ENCODE results near the gene FOXJ3.

The FOXJ3 gene

DNA sequence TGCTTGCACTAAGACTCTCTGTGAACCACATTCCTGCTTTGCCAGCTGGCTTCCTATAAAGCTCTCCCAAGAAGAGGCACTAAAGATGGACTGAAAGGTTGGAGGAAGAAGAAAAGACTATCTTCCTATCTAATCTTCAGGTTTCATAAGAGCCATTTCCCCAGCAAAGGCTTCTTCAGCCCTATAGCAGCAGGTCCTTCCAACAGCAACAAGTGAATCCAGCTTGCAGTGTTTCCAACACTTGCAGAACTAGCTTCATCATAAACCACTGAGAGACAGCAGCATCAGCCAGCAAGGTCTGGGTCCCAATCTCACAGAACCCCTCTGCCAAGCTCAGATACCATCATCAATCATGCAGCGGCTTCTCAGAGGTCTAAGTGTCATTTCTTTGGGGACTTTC lies 28.1 kb downstream of the FOXJ3 start:
- no peak for DNase-seq

DNA sequence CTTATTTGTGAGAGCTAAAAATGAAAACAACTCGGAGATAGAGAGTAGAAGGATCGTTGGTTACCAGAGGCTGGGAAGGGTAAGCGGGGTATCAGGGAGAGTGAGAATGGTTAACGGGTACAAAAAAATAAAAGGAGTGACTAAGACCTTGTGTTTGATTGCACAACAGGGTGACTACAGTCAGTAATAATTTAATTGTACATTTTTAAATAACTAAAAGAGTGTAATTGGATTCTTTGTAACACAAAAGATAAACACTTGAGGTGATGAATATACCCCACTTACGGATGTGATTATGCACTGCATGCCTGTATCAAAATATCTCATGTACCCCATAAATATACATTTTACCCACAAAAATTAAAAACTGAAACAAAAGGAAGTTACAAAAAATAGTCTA lies 29.4 kb downstream of the FOXJ3 start:
- DNase-seq, result no peak

DNA sequence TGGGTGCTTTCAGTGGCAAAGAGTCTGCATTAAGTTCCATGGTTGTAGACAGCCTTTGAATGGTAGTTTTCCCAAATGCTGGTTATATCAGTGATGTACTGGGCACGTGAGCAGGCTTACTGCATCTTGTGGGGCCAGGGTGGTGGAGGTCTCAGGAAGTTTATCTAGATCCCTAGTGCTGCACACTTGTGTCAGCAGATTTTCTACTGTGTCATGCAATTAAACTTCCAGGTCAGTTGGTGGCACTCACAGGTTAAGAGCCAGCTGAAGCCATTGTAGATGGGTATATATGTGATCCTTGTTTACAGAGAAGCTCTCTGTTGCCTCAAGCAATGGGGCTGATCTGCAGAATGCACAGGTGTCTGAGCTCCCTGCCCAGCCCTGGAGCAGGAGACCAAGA lies 33.0 kb downstream of the FOXJ3 start:
- no peak for DNase-seq

DNA sequence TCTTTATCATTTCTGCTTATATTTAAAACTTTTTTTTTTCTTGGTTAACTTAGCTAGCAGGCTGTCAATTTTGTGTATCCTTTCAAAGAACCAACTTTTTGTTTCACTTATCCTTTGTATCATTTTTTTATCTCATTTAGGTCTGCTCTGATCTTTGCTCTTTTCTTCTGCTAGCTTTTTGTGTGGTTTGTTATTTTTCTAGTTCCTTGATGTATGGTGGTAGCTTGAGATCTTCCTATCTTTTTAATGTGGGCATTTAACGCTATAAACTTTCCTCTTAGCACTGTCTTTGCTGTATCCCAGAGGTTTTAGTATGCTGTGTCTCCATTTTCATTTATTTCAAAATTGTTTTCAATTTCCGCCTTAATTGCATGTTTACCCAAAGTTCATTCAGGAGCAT lies 36.5 kb downstream of the FOXJ3 start:
- DNase-seq, result no peak

DNA sequence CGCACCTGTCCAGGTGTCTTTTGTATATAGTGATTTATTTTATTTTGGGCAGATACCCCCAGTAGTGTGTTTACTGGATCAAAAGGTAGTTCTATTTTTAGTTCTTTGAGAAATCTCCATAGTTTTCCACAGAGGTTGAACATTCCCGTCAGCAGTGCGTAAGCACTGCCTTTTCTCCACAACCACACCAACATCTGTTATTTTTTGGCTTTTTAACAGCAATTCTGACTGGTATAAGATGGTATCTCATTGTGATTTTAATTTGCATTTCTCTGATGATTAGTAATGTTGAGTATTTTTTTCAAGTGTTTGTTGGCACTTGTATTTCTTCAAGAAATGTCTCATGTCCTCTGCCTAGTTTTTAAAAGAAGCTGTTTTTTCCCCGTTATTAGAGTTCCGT lies 39.2 kb downstream of the FOXJ3 start:
- no peak for DNase-seq

DNA sequence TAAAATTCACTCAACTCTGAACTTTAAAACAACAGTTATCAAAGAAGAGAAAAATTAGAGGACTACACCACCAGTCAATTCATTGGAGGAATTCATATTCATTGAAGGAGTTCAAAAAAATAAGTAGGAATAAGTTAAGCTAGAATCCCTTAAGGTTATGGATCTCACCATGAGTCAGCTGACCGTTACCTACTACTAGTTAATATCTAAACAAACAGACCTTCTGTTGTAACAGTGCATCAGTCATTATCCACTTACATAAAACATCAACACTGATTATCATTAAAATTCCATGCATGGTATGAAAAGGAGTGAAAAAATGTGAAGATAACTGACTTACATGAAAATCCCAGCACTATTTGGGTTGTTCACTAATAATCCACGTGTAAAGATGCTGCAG lies 44.9 kb downstream of the FOXJ3 start:
- DNase-seq, result no peak

DNA sequence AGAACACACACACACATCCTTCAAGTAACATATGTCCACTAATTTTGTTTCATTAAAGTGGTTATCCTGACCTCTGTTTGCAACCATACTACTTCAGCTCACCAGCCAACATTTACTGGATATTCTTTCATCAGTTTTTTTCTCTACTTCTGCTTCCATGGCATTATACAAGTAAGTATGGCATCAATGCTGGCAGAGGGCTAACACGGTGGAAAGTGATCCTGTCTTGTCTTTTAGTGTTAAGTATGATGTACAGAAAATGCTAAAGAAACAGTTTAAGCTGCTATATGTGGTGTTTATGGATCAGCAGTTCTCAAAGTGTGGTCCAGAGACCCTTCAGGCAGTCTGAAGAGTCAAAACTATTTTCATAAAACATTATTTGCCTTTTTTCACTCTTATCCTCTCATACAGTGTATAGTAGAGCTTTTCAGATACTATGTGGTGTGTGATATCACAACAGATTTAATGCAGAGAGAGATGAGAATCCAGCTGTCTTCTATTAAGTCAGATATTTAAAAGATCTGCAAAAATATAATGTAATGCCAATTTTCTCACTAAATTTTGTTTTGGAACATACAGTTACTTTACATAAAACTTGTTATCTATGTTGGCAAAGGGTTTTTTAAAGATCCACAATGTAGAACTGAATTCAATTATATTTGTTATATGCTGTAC lies 46.6 kb downstream of the FOXJ3 start:
- DNase-seq, result no peak

DNA sequence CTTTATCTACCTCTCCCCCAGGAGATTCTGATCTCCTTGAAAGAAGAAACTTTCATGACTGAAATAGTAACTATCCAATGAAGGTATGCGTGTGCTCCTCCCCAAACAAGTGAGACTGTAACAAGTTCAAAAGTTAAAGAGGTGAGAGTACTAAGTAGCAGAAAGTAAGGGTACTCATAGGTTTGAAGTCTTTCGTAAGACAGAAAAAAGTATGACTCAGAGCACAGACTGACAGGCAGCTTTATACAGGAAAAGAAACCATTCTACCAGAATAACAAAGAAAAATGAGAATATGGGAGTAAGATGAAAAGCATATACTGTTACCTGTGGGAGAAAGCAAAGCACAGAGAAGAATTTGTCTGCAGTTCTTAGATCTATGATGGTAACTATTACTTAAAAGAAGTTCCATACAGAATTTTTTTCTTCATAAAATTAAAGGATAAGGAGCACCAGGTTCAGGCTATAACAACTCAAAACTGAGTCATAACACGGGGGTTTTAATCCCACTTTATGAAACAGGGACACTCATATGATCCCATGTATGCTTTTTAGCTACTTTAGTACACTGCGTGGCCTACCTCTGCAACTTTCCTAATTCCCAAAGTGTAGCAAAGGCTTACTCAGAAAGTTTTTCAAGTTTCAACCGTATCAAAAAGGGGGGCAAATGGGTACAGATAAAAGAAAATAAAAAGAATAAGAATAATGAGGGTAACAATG lies 52.0 kb downstream of the FOXJ3 start:
- DNase-seq, result peak in 1 of 5 experiments; percentile 28

DNA sequence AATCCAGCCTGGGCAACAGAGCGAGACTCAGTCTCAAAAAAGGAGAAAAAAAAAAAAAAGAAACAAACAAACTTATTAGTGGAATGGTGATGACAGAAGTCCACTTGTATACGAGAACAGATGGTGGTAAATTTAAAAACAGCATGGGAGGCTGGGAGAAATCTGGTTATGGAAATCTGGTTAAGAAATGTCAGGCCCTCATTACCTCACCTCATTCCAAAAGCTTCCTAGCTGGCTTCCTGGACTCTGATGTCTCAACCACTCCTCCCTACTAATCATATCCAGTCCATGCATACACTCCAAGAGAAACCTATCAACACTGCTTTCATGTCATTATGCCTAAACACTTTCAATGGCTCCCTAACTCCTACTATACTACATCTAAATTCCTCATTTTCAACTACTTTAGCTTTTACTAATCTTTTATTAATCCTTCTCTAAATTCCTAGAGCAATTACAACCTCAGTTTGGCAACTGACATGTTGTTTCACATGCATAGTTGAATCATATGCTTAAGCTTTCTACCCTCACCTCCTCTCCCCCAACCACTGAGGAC lies 52.9 kb downstream of the FOXJ3 start:
- DNase-seq, result no peak

DNA sequence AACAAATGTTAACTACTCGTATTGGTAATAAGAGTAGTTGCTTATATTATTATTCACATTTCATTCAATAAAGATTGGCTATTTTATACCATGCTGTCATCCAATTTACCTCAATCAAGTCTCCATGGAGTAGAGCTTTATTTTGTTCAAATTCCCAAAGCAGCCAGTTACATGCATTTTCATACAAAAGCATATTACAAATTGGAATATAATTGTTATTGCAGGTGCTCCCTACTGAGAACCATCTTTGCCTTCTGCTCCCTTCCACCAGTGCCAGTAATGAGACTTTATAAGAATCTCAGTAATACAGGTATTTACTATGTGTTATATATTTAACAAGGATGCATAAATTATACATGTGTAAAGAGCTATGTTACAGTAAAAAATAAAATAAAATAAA lies 54.2 kb downstream of the FOXJ3 start:
- no peak for DNase-seq

DNA sequence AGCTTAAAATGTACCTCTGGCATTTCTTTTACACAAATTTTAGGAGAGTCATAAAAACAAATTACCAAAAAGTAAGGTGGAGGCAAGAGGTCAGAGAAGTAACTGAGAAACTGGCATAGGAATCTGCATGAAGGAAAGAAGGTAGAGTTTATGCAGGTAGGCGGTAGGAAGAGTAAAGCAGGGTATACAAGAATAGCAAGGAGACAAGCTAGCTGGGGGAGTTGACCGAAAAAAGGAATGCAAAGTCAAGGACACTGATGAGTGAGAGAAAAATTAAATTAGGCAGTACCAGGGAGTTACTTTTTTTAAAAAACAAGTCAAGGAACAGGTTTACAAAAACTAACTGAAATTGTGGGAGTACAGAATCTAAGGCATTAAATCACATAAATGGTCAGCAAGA lies 56.0 kb downstream of the FOXJ3 start:
- DNase-seq, result no peak

DNA sequence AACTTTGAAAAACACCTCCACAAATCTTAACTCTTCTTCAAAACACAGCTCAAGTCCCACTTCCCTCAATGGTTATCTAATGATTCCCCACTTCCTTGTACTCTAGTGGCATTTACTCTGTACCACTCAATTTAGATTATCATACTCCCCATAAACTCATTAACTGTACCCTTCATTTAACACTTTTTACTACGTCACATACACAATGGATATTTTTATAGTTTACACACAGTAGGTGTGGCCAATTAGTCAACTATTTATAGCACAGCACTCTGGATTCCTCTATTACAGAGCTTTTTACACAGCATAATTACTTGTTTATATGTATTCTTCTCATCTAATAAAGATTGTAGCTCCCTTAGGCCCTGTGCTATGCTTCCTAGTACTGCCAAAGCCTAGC lies 62.1 kb downstream of the FOXJ3 start:
- DNase-seq, result no peak

DNA sequence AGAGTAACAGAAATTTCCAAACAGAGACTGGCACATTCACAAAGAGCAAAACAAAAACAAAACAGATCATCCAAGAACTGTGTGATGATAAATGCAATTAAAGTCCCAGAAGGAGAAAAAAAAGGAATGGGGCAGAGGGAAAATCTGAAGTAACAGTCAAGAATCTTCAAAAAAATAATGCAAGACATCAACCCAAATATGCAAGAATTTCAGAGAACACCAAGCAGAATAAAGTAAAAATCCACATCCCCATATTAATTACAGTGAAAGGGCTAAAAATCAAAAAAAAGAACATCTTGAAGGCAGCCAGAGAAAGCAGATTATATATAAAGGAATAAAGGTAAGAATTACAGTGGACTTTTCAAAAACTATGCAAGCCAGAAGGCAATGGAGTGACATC lies 67.1 kb downstream of the FOXJ3 start:
- DNase-seq, result no peak

DNA sequence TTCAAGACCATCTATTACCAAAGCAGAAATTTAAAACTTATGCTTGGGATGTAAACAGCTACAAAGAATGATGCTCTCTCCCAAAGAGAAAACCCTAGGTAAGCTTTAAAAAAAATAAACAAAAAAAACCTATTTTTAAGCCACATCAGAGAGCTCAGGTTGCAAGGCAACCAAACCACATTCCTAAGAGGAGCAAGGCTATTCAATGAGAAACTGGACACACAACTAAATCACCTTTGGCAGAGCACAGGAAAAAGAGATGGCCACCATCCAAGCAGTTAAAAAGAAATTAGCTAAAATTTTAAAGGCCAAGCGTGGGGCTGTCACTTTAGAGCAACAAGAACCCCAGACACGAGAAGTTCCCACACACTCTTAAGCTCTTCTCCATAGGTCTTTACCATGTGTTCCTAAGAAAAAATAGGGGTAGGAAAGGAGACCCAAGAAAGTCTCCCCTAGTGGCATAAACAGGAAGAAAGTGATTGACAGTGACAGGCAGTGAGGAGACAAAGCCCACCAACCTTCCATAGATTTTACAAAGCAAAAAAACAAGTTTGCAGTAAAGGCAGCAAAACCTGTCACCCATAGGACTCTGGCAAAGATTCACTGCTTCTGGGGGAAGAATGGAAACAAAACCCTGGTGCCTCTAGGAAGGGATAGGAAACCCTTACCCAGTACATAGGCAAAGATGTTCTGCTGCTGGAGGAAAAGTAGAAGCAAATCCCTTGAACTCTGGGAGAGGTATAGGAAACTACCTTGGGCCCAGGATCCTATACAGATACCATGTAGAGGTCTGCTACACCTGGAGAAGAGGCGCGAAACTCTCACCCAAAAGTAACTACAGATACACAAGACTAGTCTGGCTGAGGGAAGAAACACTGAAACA lies 68.5 kb downstream of the FOXJ3 start:
- DNase-seq, result no peak

DNA sequence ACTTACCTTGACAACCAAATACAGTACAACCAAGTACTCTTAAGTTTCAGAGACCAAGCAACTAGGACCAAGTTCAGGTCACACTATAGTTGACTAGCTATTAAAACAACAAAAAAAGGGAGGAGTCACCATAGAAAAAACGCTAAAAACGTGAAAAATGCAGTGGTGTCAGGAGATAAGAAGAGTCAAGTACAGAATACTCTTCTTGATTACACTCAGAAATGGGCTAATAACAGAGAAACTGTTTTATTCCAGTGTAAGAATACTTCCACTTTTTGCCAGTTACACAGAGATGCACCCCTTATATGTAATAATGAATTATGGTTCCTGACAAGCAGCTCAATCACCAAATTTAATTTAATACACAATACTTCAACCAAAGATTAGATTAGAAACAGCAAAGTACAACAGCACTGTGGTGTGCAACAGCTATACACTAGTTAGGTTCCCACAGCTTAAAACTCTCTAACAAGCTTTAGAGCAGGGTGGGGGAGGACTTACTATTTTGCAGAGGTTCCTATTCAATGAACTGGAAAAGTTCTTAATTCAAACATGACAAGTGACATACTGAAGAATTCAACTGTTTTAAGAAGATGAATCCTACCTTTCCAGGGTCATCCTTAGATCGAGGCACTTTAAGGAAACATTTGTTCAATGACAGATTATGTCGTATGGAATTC lies 70.4 kb downstream of the FOXJ3 start:
- no peak for DNase-seq

DNA sequence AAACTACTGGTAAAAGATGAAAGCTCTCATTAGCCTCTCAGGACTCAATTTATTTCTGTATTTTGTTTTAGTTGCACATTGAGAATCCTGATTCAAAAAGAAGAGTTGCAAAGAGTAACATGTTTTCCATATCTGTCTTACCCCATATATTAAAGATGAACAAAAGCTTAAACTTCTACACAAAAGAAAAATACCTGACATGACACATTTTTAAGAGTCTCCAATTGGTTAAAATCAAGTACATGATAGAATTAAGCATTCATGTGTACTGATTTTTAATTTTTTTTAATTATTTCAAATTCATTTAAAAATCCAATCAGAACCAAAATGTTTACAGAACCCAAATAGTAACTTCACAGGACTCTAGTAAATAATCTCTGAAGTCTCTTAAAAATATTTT lies 72.0 kb downstream of the FOXJ3 start:
- DNase-seq, result no peak

DNA sequence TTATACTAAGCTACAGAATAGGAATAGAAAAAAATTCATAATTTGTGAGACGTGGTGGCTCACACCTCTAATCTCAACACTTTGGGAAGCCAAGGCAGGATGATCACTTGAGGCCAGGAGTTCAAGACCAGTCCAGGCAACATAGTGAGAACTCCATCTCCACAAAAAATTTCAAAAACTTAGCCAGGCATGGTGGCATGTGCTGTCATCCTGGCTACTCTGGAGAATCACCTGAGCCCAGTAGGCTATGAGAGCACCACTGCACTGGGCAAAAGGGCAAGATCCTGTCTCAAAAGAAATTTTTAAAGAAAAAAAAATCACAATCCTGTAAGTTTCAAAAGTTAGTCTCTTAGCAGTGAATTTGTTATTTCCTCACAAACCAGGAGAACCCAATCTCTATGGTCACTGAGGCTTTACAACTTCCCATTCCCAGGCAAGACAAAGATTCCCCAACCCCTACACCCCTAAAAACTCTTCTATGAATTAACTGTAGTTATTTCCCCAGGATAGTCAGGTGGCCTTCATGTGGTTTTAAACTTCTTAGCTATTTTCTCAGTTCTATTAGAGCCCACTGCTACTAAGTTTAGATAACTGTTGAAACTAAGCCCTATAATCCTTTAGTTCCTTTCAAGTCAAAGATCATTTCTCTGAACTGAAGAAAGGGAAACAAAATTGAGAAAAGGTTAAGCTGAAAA lies 74.5 kb downstream of the FOXJ3 start:
- DNase-seq, result no peak

DNA sequence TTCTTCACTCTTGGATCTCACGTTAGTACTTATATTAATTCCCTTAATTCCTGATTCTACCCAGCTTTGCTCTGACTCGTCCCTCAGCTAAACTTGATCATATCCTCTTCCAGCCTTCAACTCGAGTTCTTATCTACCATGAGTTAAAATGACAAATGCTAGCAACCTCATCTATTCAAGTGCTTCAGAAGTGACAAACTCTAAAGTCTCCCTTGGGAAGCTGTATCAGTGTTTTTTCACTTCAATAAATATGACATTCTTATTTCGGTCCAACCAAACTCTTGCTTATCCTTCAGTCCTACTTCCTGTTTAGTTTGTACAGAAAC lies 75.3 kb downstream of the FOXJ3 start:
- DNase-seq, result peak in 1 of 5 experiments; percentile 12

DNA sequence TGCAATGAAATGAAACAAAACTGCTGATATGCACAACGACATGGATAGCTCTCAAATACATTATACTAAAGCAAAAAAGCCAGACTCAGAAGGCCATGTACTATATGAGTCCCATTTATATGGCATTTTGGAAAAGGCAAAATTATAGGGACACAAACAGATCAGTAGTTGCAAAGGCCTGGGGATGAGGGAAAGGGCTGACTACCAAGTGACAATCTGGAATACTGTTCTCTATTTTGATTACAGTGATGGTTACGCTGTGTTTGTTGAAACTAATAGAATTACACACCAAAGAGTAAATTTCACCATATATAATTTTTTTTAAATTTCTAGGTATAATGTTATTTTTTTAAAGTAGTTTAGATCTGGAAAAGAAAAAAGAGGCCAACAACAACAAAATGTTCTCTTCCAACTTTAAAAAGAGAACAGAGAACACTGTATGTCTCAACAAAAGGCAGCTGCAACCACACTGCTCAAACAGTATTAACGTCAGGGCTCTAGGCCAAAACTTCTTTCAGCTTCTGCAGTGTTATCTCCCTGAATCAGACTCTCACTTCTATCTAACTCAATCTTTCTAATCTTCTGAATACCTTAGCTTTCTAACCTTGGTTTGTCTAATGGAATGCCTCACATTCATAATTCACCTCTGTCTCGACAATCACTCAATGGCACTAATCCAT lies 75.8 kb downstream of the FOXJ3 start:
- DNase-seq, result peak in 1 of 5 experiments; percentile 56

DNA sequence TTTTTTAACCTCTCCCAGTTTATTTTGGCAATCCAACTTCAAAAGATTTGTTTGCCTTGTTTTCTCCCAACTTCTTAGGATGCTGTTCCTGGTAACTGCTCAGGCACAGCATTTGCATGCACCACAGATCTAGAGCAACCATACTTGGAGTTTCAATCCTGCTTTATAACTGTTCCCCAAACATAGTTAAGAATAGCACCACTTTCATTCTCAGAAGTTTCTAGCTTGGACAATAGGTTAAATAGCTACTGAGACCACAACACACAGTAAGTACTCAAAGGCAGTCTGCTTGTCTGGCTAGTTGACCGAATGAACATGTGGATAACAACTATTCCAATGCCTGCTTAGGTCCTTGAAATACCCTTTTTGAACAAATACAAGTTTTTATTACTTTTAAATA lies 76.8 kb downstream of the FOXJ3 start:
- DNase-seq, result no peak

DNA sequence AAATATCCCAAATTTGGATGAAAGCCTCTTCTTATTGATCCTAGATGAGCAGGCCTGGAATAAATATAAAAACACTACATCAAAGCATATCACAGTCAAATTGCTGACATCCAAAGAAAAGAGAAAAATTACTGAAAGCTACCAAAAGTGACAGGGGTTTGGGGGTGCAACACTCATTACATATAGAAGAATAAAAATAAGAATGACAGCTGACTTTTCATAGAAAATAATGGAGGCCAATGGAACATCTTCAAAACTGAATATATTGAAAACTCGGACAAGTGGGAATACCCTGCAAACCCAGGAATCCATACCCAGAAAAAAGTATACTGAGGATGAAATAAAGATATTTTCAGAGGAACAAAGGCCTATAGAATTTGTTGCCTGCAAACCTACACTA lies 84.0 kb downstream of the FOXJ3 start:
- DNase-seq, result no peak

DNA sequence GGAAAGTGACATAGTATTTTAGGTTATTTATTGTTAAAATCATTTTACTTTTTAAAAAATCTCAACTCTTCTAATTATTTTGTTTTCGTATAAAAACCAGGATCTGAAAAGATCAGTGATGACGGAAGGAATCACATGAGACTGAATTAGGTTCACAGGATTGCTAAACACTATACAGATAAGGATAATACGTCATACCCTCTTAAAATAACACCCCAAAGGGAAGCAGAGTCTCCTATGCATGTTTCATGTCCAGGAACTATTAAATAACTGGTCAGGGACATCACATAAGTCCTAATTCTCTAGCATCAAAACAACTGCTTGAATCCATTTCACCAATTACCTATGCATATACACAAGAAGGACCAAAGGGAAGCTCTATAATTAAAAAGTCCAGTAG lies 84.9 kb downstream of the FOXJ3 start:
- no peak for DNase-seq
